BJ (cell line): ENCODE results near the gene IFITM2. TPM values are rescaled to one million over a fixed set of nuclear protein-coding genes. Genes with fewer than 3 reads are reported as not detected.
"Not testable (repeated sequence)": the region's sequence is repeated elsewhere in the genome, so short reads cannot be mapped to it uniquely, and the experiment has no call there.

Source experiments
- CTCF ChIA-PET: fragments of 350-600 bp; formaldehyde crosslinking; extraction: SDS; loops from one replicate; lab custom pipeline; 2021; ENCODE audit warnings: antibody characterized with exemption, inconsistent platforms; lab: Yijun Ruan, JAX
- POLR2A ChIA-PET: fragments of 300-600 bp; sonication (Branson Sonifier 250); formaldehyde crosslinking; extraction: SDS; loops from one replicate; lab custom pipeline; 2021; ENCODE audit warnings: antibody characterized with exemption; lab: Charles Lee
- DNase-seq: peaks from one replicate; pipeline ENCODE4 v3.0.0-alpha.2; 2011; ENCODE audit warnings: low read depth
- H3K27me3 ChIP-seq: 2 replicates; pipeline ENCODE4 v1.6.0; 2011; ENCODE audit warnings: low read length; ENCODE audit not compliant: control insufficient read depth, insufficient read depth
- H3K36me3 ChIP-seq: 2 replicates; pipeline ENCODE4 v1.5.1; 2011; ENCODE audit warnings: low read length; ENCODE audit not compliant: control insufficient read depth, insufficient read depth
- H3K4me3 ChIP-seq: 2 replicates; pipeline ENCODE4 v1.5.1; 2011; ENCODE audit warnings: low read depth, mild to moderate bottlenecking, control low read depth, low read length
- CTCF ChIP-seq: IDR thresholded peaks from 2 replicates; pipeline ENCODE4 v1.5.1; 2011; ENCODE audit warnings: low read depth, mild to moderate bottlenecking, control low read depth, inconsistent platforms, low read length, moderate library complexity; ENCODE audit not compliant: insufficient read depth
- polyA plus RNA-seq: library from polyadenylated mRNA; depleted of rRNA; stranded (reverse); fragments of >200 nt; gene quantifications from 2 replicates; pipeline ENCODE4 v1.2.3, GENCODE V29; 2011

Gene IFITM2
- polyA plus RNA-seq, 1 experiment: 813 TPM

- ChIA-PET POLR2A (no interaction called here), CTCF (interaction anchor here (1.4 kb wide), 1 partner anchor 9 kb away, joined by 3 read pairs; no protein-coding TSS in a partner anchor)
- no peak for TF ChIP-seq CTCF
- DNase-seq: no peak
- Histone ChIP-seq H3K4me3 (no peak overlapping the region), H3K36me3 (0 out of 2 replicates have a peak, but pooled peaks cover 2% of the 10 kb centered on the region), H3K27me3 (no peaks in the 10 kb centered on the region)
These were observed 16.5 kb downstream of the IFITM2 start for GRCh38 chr11:324156-324555.

GRCh38 chr11:324593-325517 is 17.2 kb downstream of the IFITM2 start:
- H3K27me3 ChIP-seq, DNase-seq, POLR2A ChIA-PET, H3K36me3 ChIP-seq, H3K4me3 ChIP-seq: not testable (repeated sequence)
- CTCF ChIA-PET: interaction anchor here (0.6 to 1.4 kb wide), 2 partner anchors 8 to 27 kb away, joined by 3 read pairs; no protein-coding TSS in a partner anchor

- Histone ChIP-seq H3K36me3 (no peaks in the 10 kb centered on the region), H3K4me3 (no peak overlapping the region), H3K27me3 (no peaks in the 10 kb centered on the region)
- TF ChIP-seq CTCF: no peak
- no peak for DNase-seq
- ChIA-PET CTCF (no interaction called here), POLR2A (interaction anchor here (0.6 kb wide), 1 partner anchor 18 kb away, joined by 3 read pairs; the partner anchor contains the start of gene IFITM2)
These were observed 18.4 kb downstream of the IFITM2 start for GRCh38 chr11:325796-326591.

GRCh38 chr11:326592-326841 is 18.9 kb downstream of the IFITM2 start:
- POLR2A ChIA-PET: interaction anchor here (0.6 kb wide), 1 partner anchor 19 kb away, joined by 3 read pairs; the partner anchor contains the start of gene IFITM2
- no peak overlapping the region for H3K4me3 ChIP-seq
- no peak for TF ChIP-seq CTCF
- CTCF ChIA-PET: interaction anchor here (1.1 kb wide), 1 partner anchor 9 kb away, joined by 5 read pairs; no protein-coding TSS in a partner anchor
- no peaks in the 10 kb centered on the region for H3K36me3 ChIP-seq
- H3K27me3 ChIP-seq: no peaks in the 10 kb centered on the region
- no peak for DNase-seq

- Histone ChIP-seq H3K27me3 (no peaks in the 10 kb centered on the region), H3K36me3 (no peaks in the 10 kb centered on the region), H3K4me3 (no peak overlapping the region)
- no peak for DNase-seq
- POLR2A ChIA-PET: interaction anchor here (0.6 kb wide), 1 partner anchor 19 kb away, joined by 3 read pairs; the partner anchor contains the start of gene IFITM2
- TF ChIP-seq CTCF: no peak
- CTCF ChIA-PET: interaction anchor here (0.7 to 1.1 kb wide), 3 partner anchors 10 to 16 kb away, joined by 3 to 5 read pairs (median 4); no protein-coding TSS in a partner anchor
These were observed 19.4 kb downstream of the IFITM2 start for GRCh38 chr11:326842-327580.
